HG03025 (cell line): ENCODE results near the gene VWF.
"Not testable (repeated sequence)": the region's sequence is repeated elsewhere in the genome, so short reads cannot be mapped to it uniquely, and the experiment has no call there.

Experiments
- ATAC-seq: cut with Tn5 transposase; IDR thresholded peaks from one replicate; pipeline ENCODE4 v1.9.1; 2021; ENCODE audit warnings: mild to moderate bottlenecking, moderate library complexity; ENCODE audit not compliant: unreplicated experiment, low FRiP score

VWF gene

DNA sequence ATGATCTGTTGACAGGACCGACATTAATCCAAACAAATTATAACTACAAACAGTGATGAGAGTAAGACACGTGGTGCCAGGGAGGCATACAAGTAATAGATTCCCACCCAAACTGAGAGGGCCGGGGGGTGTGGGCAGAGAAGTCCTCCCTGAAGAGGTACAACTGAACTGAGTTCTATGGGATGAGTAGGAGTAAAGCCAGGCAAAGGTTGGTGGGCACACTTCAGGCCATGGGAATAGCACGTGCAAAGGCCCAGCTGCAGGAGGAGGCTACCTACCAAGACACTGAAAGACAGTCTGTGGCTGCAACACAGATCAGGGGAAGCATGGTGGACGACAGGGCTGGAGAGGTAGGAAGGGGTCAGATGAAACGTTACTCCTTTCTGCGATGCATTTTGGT lies 22.0 kb upstream of the VWF start:
- ATAC-seq, result no peak

DNA sequence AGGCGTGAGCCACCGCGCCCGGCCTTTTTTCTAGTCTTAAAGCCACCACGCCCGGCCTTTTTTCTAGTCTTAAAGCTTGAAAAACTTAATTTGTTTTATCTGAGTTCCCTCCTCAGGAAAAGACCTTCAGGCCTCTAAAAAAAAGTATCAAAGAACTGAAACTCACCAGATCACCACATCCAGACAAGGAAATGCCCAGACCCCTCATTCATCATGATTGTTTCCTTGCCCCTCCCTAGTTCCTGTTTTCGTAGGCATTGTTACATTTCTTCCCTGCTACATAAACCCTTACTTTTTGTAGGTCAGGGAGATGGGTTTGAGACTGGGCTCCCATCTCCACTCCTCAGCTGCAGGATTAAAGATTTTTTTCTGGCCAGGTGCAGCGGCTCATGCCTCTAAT lies 21.1 kb upstream of the VWF start:
- no peak for ATAC-seq

DNA sequence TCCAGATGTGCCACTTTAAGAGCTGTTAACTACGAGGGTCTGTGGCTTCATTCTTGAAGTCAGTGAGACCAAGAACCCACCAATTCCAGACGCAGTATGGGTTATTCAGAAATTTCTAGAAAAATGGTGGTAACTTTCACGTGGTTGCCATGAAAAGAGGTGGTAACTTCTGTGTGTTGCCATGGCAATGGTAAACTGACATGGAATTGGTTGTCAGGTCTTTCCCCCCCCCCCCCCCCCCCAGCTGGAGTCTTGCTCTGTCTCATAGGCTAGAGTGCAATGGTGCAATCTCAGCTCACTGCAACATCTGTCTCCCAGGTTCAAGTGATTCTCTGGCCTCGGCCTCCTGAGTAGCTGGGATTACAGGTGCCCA lies 18.8 kb upstream of the VWF start:
- no peak for ATAC-seq

DNA sequence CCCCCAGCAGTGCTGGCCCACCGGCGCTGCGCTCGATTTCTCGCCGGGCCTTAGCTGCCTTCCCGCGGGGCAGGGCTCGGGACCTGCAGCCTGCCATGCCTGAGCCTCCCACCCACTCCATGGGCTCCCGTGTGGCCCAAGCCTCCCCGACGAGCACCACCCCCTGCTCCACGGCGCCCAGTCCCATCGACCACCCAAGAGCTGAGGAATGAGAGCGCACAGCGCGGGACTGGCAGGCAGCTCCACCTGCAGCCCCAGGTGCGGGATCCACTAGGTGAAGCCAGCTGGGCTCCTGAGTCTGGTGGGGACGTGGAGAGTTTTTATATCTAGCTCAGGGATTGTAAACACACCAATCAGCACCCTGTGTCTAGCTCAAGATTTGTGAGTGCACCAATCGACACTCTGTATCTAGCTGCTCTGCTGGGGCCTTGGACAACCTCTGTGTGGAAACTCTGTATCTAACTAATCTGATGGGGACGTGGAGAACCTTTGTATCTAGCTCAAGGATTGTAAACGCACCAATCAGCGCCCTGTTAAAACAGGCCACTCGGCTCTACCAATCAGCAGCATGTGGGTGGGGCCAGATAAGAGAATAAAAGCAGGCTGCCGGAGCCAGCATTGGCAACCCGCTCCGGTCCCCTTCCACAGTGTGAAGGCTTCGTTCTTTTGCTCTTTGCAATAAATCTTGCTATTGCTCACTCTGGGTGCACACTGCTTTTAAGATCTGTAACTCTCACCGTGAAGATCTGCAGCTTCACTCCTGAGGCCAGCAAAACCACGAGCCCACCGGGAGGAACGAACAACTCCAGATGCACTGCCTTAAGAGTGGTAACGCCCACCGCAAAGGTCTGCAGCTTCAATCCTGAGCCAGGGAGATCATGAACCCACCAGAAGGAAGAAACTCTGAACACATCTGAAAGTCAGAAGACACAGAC lies 18.2 kb upstream of the VWF start:
- not testable (repeated sequence) for ATAC-seq

DNA sequence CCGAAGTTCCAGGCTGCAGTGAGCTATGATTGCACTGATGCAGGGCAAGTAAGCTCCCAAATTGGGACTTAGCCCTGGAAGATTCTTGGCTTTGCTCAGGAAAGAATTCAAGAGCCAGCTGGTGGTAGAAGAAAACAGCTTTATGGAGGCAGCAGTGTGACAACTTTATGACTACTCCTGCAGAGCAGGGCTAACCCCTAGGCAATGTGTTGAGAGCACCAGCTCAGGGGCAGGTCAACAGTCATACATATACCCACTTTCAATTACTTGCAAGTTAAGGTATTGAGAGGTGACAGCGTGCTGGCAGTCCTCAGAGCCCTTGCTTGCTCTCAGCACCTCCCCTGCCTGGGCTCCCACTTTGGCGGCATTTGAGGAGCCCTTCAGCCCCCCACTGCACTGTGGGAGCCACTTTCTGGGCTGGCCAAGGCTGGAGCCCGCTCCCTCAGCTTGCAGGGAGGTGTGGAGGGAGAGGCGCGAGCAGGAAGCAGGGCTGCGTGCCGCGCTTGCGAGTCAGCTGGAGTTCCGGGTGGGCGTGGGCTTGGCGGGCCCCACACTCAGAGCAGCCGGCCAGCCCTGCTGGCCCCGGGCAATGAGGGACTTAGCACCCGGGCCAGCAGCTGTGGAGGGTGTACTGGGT lies 17.4 kb upstream of the VWF start:
- not testable (repeated sequence) for ATAC-seq

DNA sequence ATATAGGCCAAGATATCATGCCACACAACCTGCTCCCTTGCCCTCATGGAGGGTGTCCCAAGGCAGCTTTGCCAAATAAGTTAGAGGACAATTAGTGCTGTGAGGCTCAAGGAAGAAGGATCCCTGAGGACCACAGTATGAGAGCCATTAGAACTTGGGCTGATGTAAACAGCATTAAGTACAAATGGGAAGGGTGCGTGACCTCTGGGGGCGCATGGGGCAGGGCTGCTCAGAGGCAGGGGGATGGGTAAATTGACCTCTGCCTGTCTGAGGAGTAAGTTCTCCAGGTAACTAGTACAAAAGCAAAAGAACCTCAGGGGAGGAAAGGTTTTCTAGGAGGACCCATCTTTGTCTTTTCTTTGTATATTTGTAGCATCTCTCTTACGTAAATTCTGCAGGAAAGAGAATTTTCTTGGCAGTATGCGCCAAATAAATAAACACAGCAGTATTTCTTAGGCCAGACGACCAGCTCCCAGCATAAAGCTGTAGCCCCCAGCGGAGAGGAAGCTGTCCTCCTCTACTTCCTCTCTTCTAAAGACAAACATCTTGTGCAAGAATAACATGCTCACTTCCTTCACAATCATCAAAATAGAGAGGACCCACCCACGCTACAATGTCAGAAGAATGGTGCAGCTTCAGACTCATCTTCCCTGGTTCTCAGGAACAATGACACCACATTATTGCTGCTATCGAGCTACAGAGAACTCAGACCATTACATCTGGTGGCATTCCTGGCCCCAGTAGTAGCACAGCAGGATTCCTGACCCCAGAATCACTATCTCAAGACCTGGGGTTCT lies 16.4 kb upstream of the VWF start:
- no peak for ATAC-seq

DNA sequence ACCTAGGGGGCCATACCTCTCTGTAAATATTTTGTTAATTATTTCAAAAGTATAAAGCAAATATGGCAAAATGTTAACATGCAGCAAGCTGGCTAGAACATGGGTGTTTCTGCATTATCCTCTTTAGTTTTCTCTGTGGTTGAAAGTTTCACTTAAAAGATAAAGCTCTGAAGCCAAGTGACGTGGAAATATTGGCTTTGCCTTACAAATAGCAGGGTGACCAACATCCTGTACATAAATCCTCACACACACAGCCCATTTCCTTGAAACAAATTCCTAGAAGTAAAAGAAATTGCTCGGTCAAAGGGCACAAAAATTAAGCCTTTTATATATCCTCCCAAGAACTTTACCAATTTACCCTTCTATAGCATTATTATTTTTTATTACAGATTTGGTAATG lies 10.6 kb upstream of the VWF start:
- no peak for ATAC-seq

DNA sequence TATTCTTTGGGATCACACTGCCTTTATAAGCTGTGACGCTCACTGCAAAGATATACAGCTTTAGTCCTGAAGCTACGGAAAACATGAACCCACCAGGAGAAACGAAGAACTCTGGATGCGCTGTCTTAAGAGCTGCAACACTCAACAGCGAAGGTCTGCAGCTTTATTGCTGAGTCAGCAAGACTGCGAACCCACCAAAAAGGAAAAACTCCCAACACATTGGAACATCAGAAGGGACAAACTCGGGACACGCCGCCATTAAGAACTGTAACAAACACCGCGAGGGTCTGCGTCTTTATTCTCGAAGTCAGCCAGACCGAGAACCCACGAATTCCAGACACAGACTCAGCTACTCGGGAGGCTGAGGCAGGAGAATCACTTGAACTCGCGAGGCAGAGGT lies 9.2 kb upstream of the VWF start:
- no peak for ATAC-seq

DNA sequence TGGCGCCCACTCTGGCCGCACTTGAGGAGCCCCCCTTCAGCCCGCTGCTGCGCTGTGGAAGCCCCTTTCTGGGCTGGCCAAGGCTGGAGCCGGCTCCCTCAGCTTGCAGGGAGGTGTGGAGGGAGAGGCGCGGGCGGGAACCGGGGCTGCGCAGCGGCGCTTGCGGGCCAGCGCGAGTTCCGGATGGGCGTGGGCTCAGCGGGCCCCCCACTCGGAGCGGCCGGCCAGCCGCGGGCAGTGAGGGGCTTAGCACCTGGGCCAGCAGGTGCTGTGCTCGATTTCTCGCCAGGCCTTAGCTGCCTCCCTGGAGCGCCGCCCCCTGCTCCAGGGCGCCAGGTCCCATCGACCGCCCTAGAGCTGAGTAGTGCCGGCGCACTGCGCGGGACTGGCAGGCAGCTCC lies 8.0 kb upstream of the VWF start:
- no peak for ATAC-seq

DNA sequence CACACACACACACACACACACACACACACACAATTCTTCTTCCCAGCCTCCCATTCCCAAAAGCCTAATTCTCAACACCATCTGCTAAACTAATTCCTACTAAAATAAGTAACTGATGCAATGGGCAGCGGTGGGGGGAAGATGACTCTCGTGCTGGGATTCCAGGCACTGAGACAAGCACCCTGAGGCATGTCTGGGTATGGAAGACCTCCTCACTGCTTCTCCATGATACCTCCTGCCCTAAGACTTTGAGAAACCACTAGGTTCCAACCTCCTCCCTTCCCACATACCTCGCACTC lies 789 bp upstream of the VWF start:
- no peak for ATAC-seq

DNA sequence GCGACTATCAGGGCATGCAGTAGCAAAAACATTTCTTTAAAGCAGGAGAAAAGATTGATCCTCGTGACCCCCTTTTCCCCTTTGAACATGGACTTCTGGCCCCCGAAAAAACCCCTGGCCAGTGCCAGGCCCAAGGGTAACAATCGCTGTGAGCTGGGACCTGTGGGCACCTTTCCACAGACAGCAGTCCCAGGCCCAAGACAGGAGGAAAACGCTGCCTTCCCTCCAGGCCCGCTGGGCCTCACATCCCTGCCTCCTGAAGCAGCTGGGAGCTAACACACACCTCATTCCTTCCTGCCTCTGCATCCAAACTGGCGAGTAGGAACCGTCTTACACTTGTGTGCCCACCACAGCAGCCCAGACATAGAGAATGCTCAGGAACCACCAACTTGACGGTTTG lies 1.2 kb downstream of the VWF start:
- no peak for ATAC-seq

DNA sequence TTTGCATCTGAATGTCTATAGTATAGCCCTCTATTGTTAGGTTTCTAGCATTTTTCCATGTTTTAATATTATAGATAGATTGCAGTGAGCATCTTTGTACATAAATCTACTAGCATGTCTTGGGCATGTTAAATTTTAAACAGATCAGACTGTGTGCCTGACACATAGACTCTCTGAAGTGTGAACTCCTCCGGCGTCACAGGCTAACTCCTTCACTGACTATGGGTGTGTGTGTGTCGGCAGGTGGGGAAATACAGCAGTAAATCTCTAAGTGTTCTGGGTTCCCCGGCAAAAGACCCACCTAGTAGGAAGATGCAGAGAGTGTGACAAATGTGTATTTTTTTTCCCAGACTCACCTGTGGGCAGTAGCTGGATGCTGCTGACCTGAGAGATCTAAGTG lies 2.3 kb downstream of the VWF start:
- ATAC-seq, result no peak

DNA sequence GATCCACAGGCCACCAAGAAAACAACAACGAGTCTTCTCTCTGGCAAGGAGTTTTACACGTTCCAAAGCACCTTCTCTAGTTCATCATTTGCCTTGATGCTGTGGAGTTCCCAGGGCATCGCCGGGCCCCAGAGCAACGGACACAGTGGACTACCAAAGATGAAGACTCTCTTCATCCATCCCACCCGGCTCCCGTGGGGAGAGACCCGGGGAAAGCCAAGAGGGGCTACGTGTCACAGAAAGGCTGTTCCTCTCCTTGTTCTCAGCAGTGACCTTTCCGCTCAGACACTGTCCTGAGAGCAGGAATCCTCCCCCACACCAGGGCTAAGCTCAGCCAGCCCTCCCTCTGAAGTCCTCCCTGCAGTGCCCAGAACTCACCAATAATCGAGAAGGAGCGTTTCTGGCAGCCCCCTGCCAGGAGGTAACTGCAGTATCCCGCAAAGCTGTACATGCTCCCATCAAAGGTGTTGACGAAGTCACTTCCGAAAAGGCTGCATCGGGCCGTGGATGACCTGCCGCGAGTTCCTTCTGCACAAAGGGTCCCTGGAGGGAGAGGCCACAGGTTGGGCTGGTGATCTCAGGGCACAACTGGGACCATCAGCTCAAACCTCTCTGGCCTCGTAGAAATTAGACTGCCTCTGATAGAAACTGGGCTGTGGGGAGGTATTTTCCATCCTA lies 3.5 kb downstream of the VWF start:
- ATAC-seq, result no peak

DNA sequence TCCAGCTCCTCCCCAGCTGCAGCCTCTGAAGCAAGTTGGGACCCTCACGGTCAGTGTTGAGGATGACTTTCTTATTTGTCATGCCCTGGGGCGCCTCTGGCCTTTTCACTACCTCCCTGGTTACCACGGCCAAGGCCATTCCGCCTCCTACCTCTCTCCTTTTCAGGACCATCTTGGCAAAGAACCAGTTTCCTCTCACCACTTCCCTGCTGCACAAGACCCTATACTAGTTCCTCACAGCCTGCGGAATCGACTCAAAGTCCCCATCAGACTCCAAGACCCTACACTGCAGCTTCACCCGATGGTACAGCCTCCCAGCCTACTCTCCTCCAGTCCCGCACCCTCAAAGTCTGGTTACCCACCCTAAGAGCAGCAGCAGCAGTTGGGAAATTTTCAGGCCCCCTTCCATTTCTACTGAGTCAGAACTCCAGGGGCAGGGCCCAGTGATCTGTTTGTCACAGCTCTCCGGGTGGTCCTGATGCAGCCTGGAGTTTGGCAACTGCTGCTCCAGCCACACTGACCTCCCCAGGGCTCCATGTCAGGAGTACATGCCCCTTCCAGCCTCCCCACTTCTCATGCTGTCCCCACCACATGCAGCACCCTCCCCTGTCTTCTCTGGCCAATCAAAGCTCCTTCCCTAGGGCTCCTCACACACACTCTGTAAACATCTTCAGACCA lies 5.4 kb downstream of the VWF start:
- no peak for ATAC-seq

DNA sequence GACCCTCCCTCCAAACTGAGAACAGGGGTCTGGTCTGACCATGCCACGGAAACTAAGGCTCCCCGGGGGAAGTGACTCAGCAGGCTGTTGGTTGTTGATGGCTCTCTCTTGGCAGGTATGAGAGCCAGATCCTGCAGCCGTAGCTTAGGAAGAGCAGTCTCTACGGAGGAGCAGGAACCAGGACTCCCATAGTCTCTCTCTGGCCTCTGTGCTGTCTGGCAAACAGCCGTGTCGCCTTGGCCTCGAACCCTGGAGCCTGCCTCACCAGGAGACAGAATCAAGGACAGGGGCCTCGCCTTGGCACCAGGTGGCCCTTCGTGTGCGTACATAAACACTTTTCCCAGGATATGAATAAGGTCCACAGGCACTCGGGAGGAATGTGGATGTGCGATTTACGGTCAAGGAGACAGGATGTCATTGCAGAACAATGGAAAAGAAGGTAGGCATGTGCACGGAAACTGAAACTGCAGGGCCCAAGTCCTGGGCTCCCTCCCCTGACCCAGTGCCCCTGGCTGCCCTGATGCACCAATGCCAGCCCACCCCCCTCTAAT lies 7.9 kb downstream of the VWF start:
- ATAC-seq, result no peak

DNA sequence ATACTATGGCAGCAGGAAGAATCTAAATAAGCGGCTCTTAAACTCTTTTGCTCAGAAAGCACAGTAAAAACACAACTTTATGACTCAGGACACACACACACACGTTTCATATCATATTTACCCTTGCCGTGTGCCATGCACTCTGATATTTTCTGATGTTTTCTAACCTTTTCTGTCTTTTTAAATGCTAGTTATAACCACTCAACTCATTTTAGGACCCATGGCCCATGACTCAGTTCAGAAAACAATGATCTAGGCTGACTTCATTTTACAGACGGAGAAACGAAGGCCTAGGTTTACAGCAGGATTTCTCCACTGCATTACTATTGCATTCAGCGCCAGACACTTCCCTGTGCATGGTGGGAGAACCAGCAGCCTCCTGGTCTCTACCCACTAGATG lies 9.1 kb downstream of the VWF start:
- ATAC-seq, result no peak

DNA sequence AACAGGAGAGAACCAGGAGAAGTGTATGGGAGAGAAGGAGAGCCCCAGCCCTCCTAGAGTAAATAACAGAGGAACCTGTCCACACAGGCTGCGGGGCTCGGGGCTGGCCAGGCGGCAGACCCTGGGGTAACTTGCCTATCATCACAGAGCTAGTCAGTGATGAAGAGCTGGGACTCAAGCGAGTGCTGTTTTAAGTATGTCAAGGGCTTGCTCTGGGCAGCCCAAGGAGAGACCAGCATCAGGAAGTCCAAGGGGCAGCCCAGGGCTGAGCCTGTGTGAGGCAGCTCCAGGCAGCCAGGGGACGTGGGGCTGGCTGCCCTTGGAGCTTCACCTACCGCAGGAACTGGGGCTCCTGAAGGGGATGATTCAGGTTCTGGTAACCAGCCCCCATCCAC lies 10.0 kb downstream of the VWF start:
- no peak for ATAC-seq

DNA sequence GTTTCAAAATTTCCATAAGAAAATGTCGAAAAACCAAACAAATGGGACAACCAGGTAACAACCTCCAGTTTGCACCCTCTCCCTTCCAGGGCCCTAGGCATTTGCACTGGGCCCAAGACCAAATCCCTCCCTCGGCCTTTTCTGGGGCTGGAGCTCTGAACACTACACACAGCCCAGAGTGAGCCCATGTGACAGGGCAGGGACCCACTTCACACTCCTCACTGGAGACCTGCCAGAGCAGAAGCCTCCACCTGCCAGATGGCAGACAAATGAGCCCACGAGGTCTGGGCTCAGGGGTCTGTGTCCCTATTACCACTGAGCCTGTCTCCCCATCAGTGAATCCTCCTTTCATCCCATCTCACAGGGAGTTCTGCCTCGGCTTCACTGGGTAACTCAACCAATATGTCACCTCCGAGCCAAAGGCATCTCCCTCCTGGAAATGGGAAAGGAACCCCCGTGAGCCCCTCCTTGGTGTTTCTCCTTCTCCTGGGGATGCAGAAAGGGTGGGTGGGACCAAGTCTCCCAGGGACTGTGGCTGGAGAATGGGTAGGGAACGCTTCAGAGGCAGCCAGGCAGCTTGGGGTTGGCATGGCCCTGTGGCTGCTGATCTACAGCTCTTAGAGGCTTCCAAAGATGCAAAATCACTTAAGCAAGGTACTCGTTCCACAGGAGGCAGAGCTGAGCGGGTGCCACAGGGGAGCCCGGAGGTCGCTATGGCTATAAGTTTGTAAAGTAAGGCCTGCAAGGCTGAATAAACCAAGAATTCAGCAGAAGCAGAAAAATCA lies 10.6 kb downstream of the VWF start:
- ATAC-seq, result no peak

DNA sequence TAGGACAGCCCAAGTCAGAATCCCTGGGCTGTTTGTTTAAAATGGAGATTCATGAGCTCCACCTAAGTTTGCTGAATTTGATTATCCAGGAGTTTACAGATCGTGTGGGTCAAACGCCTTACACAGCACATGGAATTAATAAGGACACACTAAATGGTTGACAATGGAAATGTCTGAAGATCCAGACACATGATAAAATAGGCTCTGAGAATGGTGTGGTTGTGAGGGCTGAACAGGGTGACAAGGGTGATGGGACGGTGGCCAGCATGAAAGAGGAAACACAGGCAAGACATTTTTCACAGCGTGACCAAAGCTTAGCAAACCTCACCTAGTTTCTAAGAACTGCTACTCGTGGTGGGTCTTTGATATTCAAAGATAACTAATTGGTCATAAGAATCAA lies 12.5 kb downstream of the VWF start:
- no peak for ATAC-seq
